ENCODE data around the gene SPACA4. TPM values are rescaled to one million over a fixed set of nuclear protein-coding genes. Genes with fewer than 3 reads are reported as not detected.

Gene SPACA4
- total and polyA plus RNA-seq, 2 of the 4 experiments (the other 2 are of a cell fraction), result not detected

DNA sequence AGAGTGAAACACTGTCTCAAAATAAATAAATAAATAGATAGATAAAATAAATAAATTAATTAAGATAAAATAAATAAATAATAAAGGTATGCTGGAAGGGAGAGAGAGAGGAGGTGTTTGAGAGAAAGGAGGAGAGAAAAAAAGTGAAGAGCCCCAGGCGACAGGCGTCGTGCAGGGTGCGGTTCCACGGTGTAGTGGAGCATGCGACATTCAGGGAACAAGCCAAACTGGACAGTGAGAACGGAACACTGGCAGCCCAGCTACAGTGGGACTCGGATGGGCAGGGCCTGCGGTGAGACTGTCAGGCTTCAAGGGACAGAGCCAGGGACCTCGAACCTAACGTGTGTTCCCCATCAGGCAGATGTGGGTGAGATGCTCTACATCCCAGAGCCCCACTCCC lies 45.1 kb upstream of the SPACA4 start:
- no peak overlapping the region for H3K56ac ChIP-seq (ENCODE audit: extremely low read depth, insufficient read depth, low read length)
- H3K18ac ChIP-seq (ENCODE audit: low read depth, low read length), result no peak overlapping the region
- H2AK5ac ChIP-seq (ENCODE audit: low read depth, low read length), result no peak overlapping the region
- H3K36me3 ChIP-seq (ENCODE audit: control insufficient read depth, insufficient read depth, low read length), result no peaks in the 10 kb centered on the region
- no peaks in the 10 kb centered on the region for H3K9me3 ChIP-seq (ENCODE audit: control insufficient read depth, insufficient read depth, low read length)
- BruUV-seq (replicated peaks), result no TSS peak
- H3K14ac ChIP-seq (replicated peaks; ENCODE audit: low read depth, low read length), result no peak overlapping the region
- TF ChIP-seq RAD21 (IDR thresholded peaks at IDR 0.05; ENCODE audit: low read length) (no peak), SMC3 (IDR thresholded peaks at IDR 0.05; ENCODE audit: low read depth, low read length) (no peak), POLR2A (IDR thresholded peaks at IDR 0.05; ENCODE audit: low read depth, low read length) (no peak), MXI1 (IDR thresholded peaks at IDR 0.05; ENCODE audit: borderline replicate concordance, low read depth, low read length) (no peak), RFX5 (IDR thresholded peaks at IDR 0.05; ENCODE audit: low read depth, low read length) (no peak)
- TF ChIP-seq, protein P1, sequence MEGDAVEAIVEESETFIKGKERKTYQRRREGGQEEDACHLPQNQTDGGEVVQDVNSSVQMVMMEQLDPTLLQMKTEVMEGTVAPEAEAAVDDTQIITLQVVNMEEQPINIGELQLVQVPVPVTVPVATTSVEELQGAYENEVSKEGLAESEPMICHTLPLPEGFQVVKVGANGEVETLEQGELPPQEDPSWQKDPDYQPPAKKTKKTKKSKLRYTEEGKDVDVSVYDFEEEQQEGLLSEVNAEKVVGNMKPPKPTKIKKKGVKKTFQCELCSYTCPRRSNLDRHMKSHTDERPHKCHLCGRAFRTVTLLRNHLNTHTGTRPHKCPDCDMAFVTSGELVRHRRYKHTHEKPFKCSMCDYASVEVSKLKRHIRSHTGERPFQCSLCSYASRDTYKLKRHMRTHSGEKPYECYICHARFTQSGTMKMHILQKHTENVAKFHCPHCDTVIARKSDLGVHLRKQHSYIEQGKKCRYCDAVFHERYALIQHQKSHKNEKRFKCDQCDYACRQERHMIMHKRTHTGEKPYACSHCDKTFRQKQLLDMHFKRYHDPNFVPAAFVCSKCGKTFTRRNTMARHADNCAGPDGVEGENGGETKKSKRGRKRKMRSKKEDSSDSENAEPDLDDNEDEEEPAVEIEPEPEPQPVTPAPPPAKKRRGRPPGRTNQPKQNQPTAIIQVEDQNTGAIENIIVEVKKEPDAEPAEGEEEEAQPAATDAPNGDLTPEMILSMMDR (conservative IDR thresholded peaks at IDR 0.05; ENCODE audit: low read depth, low read length), result no peak
- H3K4me3 ChIP-seq (ENCODE audit: insufficient read depth, low read depth, low read length), result no peak overlapping the region
- H2AK9ac ChIP-seq (replicated peaks; ENCODE audit: low read depth, low read length, poor library complexity), result no peak overlapping the region
- no peaks in the 10 kb centered on the region for H4K20me1 ChIP-seq (ENCODE audit: insufficient read depth, low read length)
- 0 out of 2 replicates have a peak, but pooled peaks cover 2% of the 10 kb centered on the region for H3K4me1 ChIP-seq (ENCODE audit: control insufficient read depth, insufficient read depth, low read length)
- H4K8ac ChIP-seq (ENCODE audit: low read depth in 2 of 2, low read length in 2 of 2), result no peak overlapping the region
- H2BK15ac ChIP-seq (ENCODE audit: low read depth, low read length), result no peak overlapping the region
- no peak overlapping the region for H3K27ac ChIP-seq (ENCODE audit: insufficient read depth, low read length)
- no peak for ATAC-seq (ENCODE audit: low read depth)
- dilution Hi-C loops (cut with HindIII; ENCODE audit: low sequenced_read_pairs, unreplicated experiment), result no loop called here
- WGBS, 2 experiments (ENCODE audit: extremely low coverage in 2 of 2, insufficient read length in 1 of 2), result 88% methylated on average over 6 of the region's 11 CpGs; no CpG with 5 or more reads in 1 of the 2 experiments
- no peak overlapping the region for H3K9ac ChIP-seq (ENCODE audit: low read depth, low read length)
- H3K79me1 ChIP-seq (ENCODE audit: low read depth in 1 of 2, low read length in 2 of 2), result no peaks in the 10 kb centered on the region
- no peak overlapping the region for H2BK20ac ChIP-seq (ENCODE audit: low read depth, low read length)
- in situ Hi-C loops (cut with MboI; ENCODE audit: low sequenced_read_pairs), result no loop called here
- H3K23ac ChIP-seq (ENCODE audit: low read depth, low read length), result no peak overlapping the region
- H2BK120ac ChIP-seq (ENCODE audit: low read depth, low read length), result no peak overlapping the region
- no peak overlapping the region for H4K91ac ChIP-seq (ENCODE audit: insufficient read depth, low read depth, low read length)
- no peak overlapping the region for H3K4ac ChIP-seq (ENCODE audit: low read depth, low read length)
- no peak for DNase-seq
- CTCF ChIA-PET, result no interaction called here
- H3K27me3 ChIP-seq (ENCODE audit: control insufficient read depth, insufficient read depth, low read length), result no peaks in the 10 kb centered on the region
- H3K9me1 ChIP-seq (ENCODE audit: insufficient read depth, low read length), result peaks cover 3% of the 10 kb centered on the region; the same call in 1 of the 2 replicates
- H3K4me2 ChIP-seq (ENCODE audit: low read depth, low read length), result no peak overlapping the region
- peak overlapping the region; percentile 41 for H2AFZ ChIP-seq (replicated peaks; ENCODE audit: low read length, poor library complexity)
- no peak overlapping the region for H4K5ac ChIP-seq (ENCODE audit: low read depth, low read length)
- intact Hi-C loops (cut with micrococcal nuclease), result no loop called here
- POLR2A ChIA-PET (ENCODE audit: unreplicated experiment), result no interaction called here
- peak overlapping the region; percentile 45 for H2BK5ac ChIP-seq (ENCODE audit: low read depth, low read length, poor library complexity, severe bottlenecking)
